Natural killer cell (primary cell): Measurements from ENCODE around the gene ROBO1. TPM values are rescaled to one million over a fixed set of nuclear protein-coding genes. Genes with fewer than 3 reads are reported as not detected.

Experiments
- ATAC-seq, 3 donors: fragments of 150-1000 bp in 2 of 3; fragments of 200-7000 bp in 1 of 3; cut with Tn5 transposase; 1 replicate in 1 of 3; 2 replicates in 2 of 3; pipeline ENCODE4 v1.10.0; 2021; ENCODE audit warnings: mild to moderate bottlenecking in 2 of 3, moderate library complexity in 2 of 3
- DNase-seq, 2 donors: peaks; one replicate each; pipeline versions ENCODE4 v3.0.0 to v3.0.0-alpha.2; 2013 to 2021; ENCODE audit warnings: mixed read lengths in 1 of 2
- H3K27ac ChIP-seq: one replicate; pipeline ENCODE4 v1.5.1; 2013; ENCODE audit warnings: mild to moderate bottlenecking, low read length
- H3K27me3 ChIP-seq: one replicate; pipeline ENCODE4 v1.6.1; 2013; ENCODE audit warnings: low read length; ENCODE audit not compliant: control insufficient read depth, insufficient read depth
- H3K36me3 ChIP-seq: one replicate; pipeline ENCODE4 v1.6.1; 2013; ENCODE audit warnings: low read length; ENCODE audit not compliant: control insufficient read depth, insufficient read depth
- H3K4me1 ChIP-seq: one replicate; pipeline ENCODE4 v1.6.1; 2013; ENCODE audit warnings: low read length; ENCODE audit not compliant: control insufficient read depth, insufficient read depth
- H3K4me3 ChIP-seq: one replicate; pipeline ENCODE4 v1.5.1; 2013; ENCODE audit warnings: low read length
- H3K9me3 ChIP-seq: one replicate; pipeline ENCODE4 v1.6.1; 2013; ENCODE audit warnings: low read length; ENCODE audit not compliant: control insufficient read depth, insufficient read depth
- H3K27ac Mint-ChIP-seq, 2 donors: one replicate each; pipeline ENCODE4 v1.8.0; 2022; ENCODE audit warnings: mild to moderate bottlenecking in 2 of 2, mixed read lengths in 2 of 2, moderate library complexity in 1 of 2
- H3K27me3 Mint-ChIP-seq, 2 donors: one replicate each; pipeline ENCODE4 v1.8.0; 2022; ENCODE audit warnings: low read depth in 2 of 2, mixed read lengths in 2 of 2
- H3K36me3 Mint-ChIP-seq: one replicate; pipeline ENCODE4 v1.8.0; 2022; ENCODE audit warnings: mixed read lengths
- H3K4me1 Mint-ChIP-seq, 2 donors: one replicate each; pipeline ENCODE4 v1.8.0; 2022; ENCODE audit warnings: mixed read lengths in 2 of 2
- H3K4me3 Mint-ChIP-seq: one replicate; pipeline ENCODE4 v1.8.0; 2022; ENCODE audit warnings: mild to moderate bottlenecking, moderate library complexity, mixed read lengths
- H3K9me3 Mint-ChIP-seq, 2 donors: one replicate each; pipeline ENCODE4 v1.8.0; 2022; ENCODE audit warnings: mixed read lengths in 2 of 2
- WGBS: methylation state at CpG from one replicate; pipeline ENCODE4 v1.1.7; 2013; ENCODE audit warnings: missing lambda C conversion rate; ENCODE audit not compliant: insufficient coverage; 5-methylcytosine and 5-hydroxymethylcytosine counted together
- intact Hi-C: fragments of 100-400 bp; cut with micrococcal nuclease; formaldehyde crosslinking; loops from one replicate; pipeline ENCODE4 v1.14.2; 2022
- total RNA-seq, 4 donors: library from RNA; stranded (reverse); fragments of 120-200 nt in 1 of 4; gene quantifications; one replicate each; pipeline versions ENCODE4 v1.2.3 to v1.2.4, GENCODE V29; 2013 to 2022
- TF ChIP-seq, protein P1 (sequence below): fragments of 200-600 bp; IDR thresholded peaks from one replicate; pipeline ENCODE4 v1.8.0; 2022; ENCODE audit warnings: antibody characterized with exemption

Gene ROBO1
- total RNA-seq, 3 donors from 2014 or later (not counting 1 experiment from before 2014, with no cell fraction given), result 0.07 TPM; not detected in 2

DNA sequence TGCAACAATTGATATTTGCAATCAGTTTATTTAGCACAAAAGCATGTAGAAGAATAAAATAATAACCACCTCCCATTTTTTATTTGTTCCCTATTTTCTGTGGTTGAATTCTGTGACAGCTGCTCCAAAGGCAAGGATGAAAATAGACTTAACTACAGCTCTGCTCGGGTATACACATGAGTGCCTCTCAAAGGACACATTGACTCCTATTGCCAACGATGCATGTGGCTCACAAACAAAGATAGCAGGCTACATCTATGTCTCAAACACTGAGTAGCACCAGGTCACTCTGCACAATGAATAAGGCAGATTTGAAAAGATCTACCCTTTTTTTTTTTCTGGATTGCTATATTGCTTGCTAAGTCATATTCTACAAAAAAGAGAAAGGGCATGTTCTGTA lies 612.9 kb downstream of the ROBO1 start:
- Histone ChIP-seq H3K4me1 (no peaks in the 10 kb centered on the region), H3K27ac (no peak overlapping the region), H3K9me3 (no peaks in the 10 kb centered on the region), H3K36me3 (no peaks in the 10 kb centered on the region), H3K4me3 (no peak overlapping the region), H3K27me3 (no peaks in the 10 kb centered on the region)
- DNase-seq (no peak), ATAC-seq (no peak)
- intact Hi-C loops, result no loop called here
- TF ChIP-seq, protein P1, sequence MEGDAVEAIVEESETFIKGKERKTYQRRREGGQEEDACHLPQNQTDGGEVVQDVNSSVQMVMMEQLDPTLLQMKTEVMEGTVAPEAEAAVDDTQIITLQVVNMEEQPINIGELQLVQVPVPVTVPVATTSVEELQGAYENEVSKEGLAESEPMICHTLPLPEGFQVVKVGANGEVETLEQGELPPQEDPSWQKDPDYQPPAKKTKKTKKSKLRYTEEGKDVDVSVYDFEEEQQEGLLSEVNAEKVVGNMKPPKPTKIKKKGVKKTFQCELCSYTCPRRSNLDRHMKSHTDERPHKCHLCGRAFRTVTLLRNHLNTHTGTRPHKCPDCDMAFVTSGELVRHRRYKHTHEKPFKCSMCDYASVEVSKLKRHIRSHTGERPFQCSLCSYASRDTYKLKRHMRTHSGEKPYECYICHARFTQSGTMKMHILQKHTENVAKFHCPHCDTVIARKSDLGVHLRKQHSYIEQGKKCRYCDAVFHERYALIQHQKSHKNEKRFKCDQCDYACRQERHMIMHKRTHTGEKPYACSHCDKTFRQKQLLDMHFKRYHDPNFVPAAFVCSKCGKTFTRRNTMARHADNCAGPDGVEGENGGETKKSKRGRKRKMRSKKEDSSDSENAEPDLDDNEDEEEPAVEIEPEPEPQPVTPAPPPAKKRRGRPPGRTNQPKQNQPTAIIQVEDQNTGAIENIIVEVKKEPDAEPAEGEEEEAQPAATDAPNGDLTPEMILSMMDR, result no peak
- H3K27ac Mint-ChIP-seq, result no peak overlapping the region
- no peaks in the 10 kb centered on the region for H3K4me1 Mint-ChIP-seq
- 56% methylated on average over 2 of the region's 2 CpGs for WGBS
- H3K4me3 Mint-ChIP-seq, result no peak overlapping the region
- H3K36me3 Mint-ChIP-seq, result peaks cover 7% of the 10 kb centered on the region
- H3K27me3 Mint-ChIP-seq, result no peaks in the 10 kb centered on the region
- peaks cover 11 to 12% of the 10 kb centered on the region in 2 donors for H3K9me3 Mint-ChIP-seq

DNA sequence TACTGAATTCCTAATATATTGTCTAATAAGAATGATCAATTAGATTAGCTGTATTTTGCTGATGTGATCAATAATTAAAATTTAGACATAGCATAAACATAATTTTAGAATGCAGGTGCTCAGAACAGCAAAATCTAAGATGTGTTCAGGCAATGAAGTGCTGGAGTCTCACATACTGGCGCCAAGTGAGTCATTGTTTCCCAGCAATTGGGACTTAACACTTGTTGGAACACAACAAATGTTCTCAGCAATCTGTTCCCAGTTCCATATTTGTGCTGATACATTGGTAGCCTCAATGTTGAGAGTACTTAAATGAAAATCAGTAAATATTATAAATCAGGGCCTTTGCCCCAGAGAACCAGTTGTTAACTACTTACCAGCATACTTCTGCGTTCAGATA lies 619.0 kb downstream of the ROBO1 start:
- TF ChIP-seq, protein P1, result no peak
- no peaks in the 10 kb centered on the region for H3K27me3 Mint-ChIP-seq
- Histone ChIP-seq H3K27me3 (no peaks in the 10 kb centered on the region), H3K4me3 (no peak overlapping the region), H3K27ac (no peak overlapping the region), H3K9me3 (no peaks in the 10 kb centered on the region), H3K36me3 (no peaks in the 10 kb centered on the region), H3K4me1 (no peaks in the 10 kb centered on the region)
- H3K9me3 Mint-ChIP-seq, result peaks cover 17 to 21% of the 10 kb centered on the region in 2 donors
- WGBS, result 85% methylated on average over 2 of the region's 2 CpGs
- DNase-seq (no peak), ATAC-seq (no peak)
- intact Hi-C loops, result no loop called here
- no peaks in the 10 kb centered on the region for H3K4me1 Mint-ChIP-seq
- H3K36me3 Mint-ChIP-seq, result peaks cover 7% of the 10 kb centered on the region
- H3K27ac Mint-ChIP-seq, result no peak overlapping the region
- no peak overlapping the region for H3K4me3 Mint-ChIP-seq

DNA sequence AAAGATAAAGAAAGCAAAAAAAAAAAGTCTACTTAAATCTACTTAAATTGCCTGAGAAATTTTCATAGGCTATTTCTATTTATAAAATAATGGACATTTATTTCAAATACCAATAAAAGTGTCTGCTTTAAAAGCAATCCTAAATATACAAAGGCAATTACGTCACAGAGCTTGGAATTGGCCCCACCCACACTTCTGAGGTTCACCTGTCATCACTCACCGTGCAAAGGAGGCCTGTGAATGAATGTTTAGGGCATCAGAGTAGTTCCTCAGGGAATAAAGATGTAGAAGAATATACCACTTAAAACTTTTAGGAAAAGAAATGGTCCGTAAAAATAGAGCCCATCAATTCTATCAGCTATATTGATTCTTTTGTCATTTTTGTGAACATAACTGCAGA lies 621.8 kb downstream of the ROBO1 start:
- H3K27ac ChIP-seq, result no peak overlapping the region
- no peaks in the 10 kb centered on the region for H3K36me3 ChIP-seq
- H3K36me3 Mint-ChIP-seq, result no peaks in the 10 kb centered on the region
- no peak overlapping the region for H3K4me3 Mint-ChIP-seq
- TF ChIP-seq, protein P1, result no peak
- no peaks in the 10 kb centered on the region for H3K27me3 ChIP-seq
- no peaks in the 10 kb centered on the region for H3K9me3 ChIP-seq
- H3K9me3 Mint-ChIP-seq, result peaks cover 9 to 16% of the 10 kb centered on the region in 2 donors
- WGBS, result 86% methylated on average over 2 of the region's 3 CpGs
- ATAC-seq, result no peak
- H3K4me1 ChIP-seq, result no peaks in the 10 kb centered on the region
- H3K4me3 ChIP-seq, result no peak overlapping the region
- H3K27me3 Mint-ChIP-seq, result no peaks in the 10 kb centered on the region
- no peaks in the 10 kb centered on the region for H3K4me1 Mint-ChIP-seq
- intact Hi-C loops, result no loop called here
- DNase-seq, result no peak
- no peak overlapping the region for H3K27ac Mint-ChIP-seq

DNA sequence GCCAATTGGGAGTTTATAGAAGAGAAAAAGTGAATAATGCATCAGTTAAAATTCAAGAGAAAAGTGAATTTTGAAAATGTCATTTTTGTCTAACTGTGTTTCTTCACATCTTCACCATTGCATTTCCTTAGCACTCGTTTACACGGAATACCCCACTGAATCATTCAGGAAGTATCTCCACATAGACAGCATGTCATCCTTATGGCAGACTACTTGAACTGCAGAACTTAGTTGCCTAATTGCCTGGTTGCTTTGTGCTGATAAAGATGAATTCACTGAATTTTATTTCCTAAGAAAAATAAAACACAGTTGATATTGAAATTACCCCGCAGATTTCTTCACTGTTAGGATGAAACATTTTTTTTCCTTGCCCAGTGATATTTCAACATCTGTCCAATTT lies 627.1 kb downstream of the ROBO1 start:
- no peak overlapping the region for H3K4me3 ChIP-seq
- H3K4me3 Mint-ChIP-seq, result no peak overlapping the region
- no peaks in the 10 kb centered on the region for H3K27me3 ChIP-seq
- no peak for ATAC-seq
- no peak overlapping the region for H3K27ac Mint-ChIP-seq
- intact Hi-C loops, result no loop called here
- WGBS, result 66% methylated on average over 2 of the region's 3 CpGs
- no peaks in the 10 kb centered on the region for H3K9me3 ChIP-seq
- no peaks in the 10 kb centered on the region for H3K36me3 Mint-ChIP-seq
- no peak overlapping the region for H3K27ac ChIP-seq
- no peaks in the 10 kb centered on the region for H3K4me1 ChIP-seq
- peaks cover 5 to 17% of the 10 kb centered on the region in 2 donors for H3K9me3 Mint-ChIP-seq
- no peaks in the 10 kb centered on the region for H3K36me3 ChIP-seq
- H3K4me1 Mint-ChIP-seq, result no peaks in the 10 kb centered on the region
- no peaks in the 10 kb centered on the region for H3K27me3 Mint-ChIP-seq
- TF ChIP-seq, protein P1, result no peak
- DNase-seq, result no peak
